ENCODE measurements around the gene TMEM240.

GRCh38 chr1:1531947-1532346 is 8.5 kb downstream of the TMEM240 start:
- TF ChIP-seq CTCF (IDR thresholded peaks at IDR 0.05): no peak
- no peak for TF ChIP-seq EZH2 (IDR thresholded peaks at IDR 0.05; ENCODE audit: borderline replicate concordance, insufficient read depth, low read depth, low read length, poor library complexity, severe bottlenecking)
